GM19452 (cell line): ENCODE measurements around the gene CUL2.
"Not testable (repeated sequence)": the region's sequence is repeated elsewhere in the genome, so short reads cannot be mapped to it uniquely, and the experiment has no call there.

Experiments
- ATAC-seq: cut with Tn5 transposase; IDR thresholded peaks from one replicate; pipeline ENCODE4 v1.9.1; 2021; ENCODE audit not compliant: unreplicated experiment

Gene CUL2

GRCh38 chr10:35080261-35080660, 9.9 kb downstream of the CUL2 start:
- ATAC-seq = not testable (repeated sequence)

GRCh38 chr10:35079763-35080162, 10.4 kb downstream of the CUL2 start:
- no peak for ATAC-seq

GRCh38 chr10:35079265-35079664, 10.9 kb downstream of the CUL2 start:
- no peak for ATAC-seq

GRCh38 chr10:35075228-35075627, 14.9 kb downstream of the CUL2 start:
- no peak for ATAC-seq

- no peak for ATAC-seq
Measured at GRCh38 chr10:35074266-35074665, 15.9 kb downstream of the CUL2 start.

GRCh38 chr10:35070521-35070920, 19.6 kb downstream of the CUL2 start:
- no peak for ATAC-seq

GRCh38 chr10:35063837-35064454, 26.2 kb downstream of the CUL2 start:
- ATAC-seq = no peak

GRCh38 chr10:35059481-35059880, 30.7 kb downstream of the CUL2 start:
- no peak for ATAC-seq

- ATAC-seq = no peak
Measured at GRCh38 chr10:35058686-35059085, 31.5 kb downstream of the CUL2 start.

GRCh38 chr10:35058134-35058533, 32.0 kb downstream of the CUL2 start:
- peak; percentile 88 for ATAC-seq

GRCh38 chr10:35056686-35057085, 33.5 kb downstream of the CUL2 start:
- no peak for ATAC-seq

- ATAC-seq = no peak
Measured at GRCh38 chr10:35056133-35056532, 34.0 kb downstream of the CUL2 start.

GRCh38 chr10:35050568-35050967, 39.6 kb downstream of the CUL2 start:
- ATAC-seq = no peak

GRCh38 chr10:35046074-35046473, 44.1 kb downstream of the CUL2 start:
- no peak for ATAC-seq

- not testable (repeated sequence) for ATAC-seq
Measured at GRCh38 chr10:35045275-35045674, 44.9 kb downstream of the CUL2 start.

- ATAC-seq = no peak
Measured at GRCh38 chr10:35043796-35044344, 46.3 kb downstream of the CUL2 start.

- no peak for ATAC-seq
Measured at GRCh38 chr10:35042783-35043182, 47.4 kb downstream of the CUL2 start.

- ATAC-seq = no peak
Measured at GRCh38 chr10:35041502-35041879, 48.6 kb downstream of the CUL2 start.

- no peak for ATAC-seq
Measured at GRCh38 chr10:35040760-35041501, 49.2 kb downstream of the CUL2 start.

GRCh38 chr10:35037104-35037503, 53.0 kb downstream of the CUL2 start:
- no peak for ATAC-seq

- no peak for ATAC-seq
Measured at GRCh38 chr10:35035606-35036005, 54.5 kb downstream of the CUL2 start.

GRCh38 chr10:35027567-35027966, 62.6 kb downstream of the CUL2 start:
- no peak for ATAC-seq
